ENCODE results near the gene SOST.

DNA sequence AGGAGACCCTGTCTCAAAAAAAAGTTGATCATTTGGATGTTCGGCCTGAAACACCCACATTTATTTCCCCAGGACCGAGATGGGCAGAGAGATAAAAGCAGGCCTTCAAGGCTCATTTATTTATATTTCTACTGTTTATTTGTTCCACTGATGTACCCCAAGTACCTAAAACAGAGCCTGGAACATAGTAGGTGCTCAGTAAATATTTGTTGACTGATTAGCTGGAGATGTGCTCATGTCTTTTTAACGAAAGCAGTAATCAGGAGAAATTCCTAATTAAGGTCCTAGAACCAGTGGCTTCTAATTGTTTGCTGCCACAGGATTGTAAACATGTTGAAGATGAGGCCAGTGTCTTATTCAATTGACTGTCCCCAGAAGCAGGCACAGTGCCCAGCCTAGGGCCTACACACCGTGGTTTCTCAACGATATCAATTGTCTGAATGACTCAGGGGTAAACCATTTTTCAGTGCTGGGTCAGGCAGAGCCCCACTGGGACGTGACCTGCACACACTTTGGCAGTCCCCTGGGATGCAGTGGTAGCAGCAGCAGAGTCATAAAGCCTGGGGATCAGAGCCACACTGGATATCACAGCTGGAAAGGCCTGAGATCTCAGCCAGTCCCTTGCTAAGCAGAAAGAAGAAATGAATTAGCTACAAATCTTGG lies 34.8 kb downstream of the SOST start:
- TF ChIP-seq, protein P1, sequence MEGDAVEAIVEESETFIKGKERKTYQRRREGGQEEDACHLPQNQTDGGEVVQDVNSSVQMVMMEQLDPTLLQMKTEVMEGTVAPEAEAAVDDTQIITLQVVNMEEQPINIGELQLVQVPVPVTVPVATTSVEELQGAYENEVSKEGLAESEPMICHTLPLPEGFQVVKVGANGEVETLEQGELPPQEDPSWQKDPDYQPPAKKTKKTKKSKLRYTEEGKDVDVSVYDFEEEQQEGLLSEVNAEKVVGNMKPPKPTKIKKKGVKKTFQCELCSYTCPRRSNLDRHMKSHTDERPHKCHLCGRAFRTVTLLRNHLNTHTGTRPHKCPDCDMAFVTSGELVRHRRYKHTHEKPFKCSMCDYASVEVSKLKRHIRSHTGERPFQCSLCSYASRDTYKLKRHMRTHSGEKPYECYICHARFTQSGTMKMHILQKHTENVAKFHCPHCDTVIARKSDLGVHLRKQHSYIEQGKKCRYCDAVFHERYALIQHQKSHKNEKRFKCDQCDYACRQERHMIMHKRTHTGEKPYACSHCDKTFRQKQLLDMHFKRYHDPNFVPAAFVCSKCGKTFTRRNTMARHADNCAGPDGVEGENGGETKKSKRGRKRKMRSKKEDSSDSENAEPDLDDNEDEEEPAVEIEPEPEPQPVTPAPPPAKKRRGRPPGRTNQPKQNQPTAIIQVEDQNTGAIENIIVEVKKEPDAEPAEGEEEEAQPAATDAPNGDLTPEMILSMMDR (IDR thresholded peaks at IDR 0.05; ENCODE audit: insufficient read depth, low read depth, low read length), result no peak
- no peak for TF ChIP-seq EZH2 (IDR thresholded peaks at IDR 0.05; ENCODE audit: insufficient read depth, low read length)
